GM18526 (cell line): ENCODE data around the gene MFSD12.

Experiments used
- POLR2A ChIP-seq: IDR thresholded peaks from 3 replicates; pipeline ENCODE4 v1.6.1; 2011; ENCODE audit not compliant: insufficient read length; ENCODE audit errors: extremely low read depth

MFSD12 gene

GRCh38 chr19:3557461-3558248, at the start of gene MFSD12:
Gene MFSD12 (minus strand): TSS chr19:3557586. CDS start chr19:3557403, 183 bp downstream.
- TF ChIP-seq POLR2A = peak; percentile 81

DNA sequence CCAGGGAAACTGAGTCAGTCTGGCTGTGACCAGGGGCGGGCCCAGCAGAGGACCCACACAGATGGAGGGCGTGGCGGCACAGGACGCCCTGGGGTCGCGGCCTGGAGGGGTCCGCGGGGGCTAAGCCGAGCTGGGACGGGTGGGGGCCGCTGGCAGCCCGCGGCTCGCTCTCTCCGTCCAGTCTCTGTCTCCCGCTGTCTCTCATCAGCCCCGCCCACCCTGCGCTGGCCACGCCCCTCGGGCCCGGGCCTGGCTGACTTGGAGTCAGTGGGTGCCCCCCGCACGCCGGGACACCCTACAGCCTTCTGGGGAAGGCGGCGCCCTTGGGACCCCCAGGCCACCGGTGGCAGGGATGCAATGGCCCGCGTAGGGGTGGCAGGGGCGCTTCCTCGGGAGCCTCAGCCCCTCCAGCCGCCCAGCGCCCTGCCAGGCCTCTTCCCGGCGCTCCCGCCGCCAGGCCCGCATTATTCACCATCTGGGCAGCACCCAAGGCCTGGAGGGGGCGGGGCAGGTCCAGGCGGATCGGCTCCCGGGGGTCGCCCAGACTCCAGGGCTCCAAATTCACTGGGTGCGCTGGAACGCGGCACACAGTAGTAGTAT, 49.4 kb upstream of the MFSD12 start, which contains the start of gene TBXA2R:
TBXA2R (minus strand) TSS at position 186 of the 600 bp plus-strand sequence. CDS start 6,241 bp downstream, outside the sequence.
- no peak for TF ChIP-seq POLR2A

DNA sequence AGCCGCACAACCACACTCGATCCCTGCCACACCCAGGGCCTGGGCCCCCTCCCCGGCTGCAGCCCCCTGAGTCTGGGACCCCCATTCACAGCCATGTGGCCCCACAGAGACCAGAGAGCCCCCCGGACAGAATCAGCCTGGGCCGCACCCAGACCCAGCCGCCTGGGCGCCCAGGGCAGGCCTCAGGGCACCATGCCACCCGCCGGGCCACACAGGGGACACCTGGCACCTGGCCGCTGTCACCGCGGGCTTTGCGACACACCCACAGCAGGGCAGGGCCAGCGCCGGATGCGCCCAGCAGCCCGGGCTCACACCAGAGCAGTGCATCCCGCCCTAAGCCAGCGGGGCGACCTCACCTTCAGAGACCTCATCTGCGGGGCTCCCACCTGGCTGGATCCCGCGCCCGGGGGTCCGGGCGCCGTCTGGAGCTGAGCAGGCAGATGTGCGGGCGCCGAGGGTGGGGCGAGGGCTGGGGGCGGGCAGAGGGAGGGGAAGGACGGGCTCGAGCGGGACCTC, 48.8 kb upstream of the MFSD12 start:
- no peak for TF ChIP-seq POLR2A

GRCh38 chr19:3605770-3606169, 48.4 kb upstream of the MFSD12 start:
- TF ChIP-seq POLR2A = no peak

DNA sequence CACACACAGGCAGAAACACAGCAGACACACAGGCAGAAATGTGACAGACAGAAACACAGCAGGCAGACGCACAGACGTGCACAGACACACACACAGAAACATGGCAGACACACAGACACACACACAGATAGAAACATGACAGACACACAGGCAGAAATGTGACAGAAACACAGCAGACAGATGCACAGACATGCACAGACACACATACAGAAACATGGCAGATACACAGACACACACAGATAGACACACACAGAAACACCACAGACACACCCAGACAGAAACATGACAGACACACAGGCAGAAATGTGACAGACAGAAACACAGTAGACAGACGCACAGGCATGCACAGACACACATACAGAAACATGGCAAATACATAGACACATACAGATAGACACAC, 48.0 kb upstream of the MFSD12 start:
- TF ChIP-seq POLR2A = no peak

DNA sequence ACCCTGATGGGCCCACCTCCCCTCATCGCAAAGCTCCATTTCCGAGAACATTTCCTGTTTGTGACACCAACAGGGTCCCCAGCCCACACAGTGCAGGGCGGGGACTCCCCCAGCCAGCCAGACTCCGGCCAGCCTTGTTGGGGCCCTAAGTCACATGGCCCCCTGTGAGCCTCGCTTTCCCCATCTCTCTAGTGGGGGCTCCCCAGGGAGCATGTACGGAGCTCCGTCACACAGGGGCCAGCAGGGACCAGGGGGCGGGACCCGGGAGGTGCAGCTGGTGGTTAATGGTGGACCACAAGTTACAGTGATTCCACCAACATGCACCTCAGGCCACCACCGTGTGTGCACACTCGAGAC, 47.6 kb upstream of the MFSD12 start:
- no peak for TF ChIP-seq POLR2A

- TF ChIP-seq POLR2A = no peak
Measured at GRCh38 chr19:3604227-3604986, 47.0 kb upstream of the MFSD12 start.

- TF ChIP-seq POLR2A = no peak
Measured at GRCh38 chr19:3603121-3603811, 45.9 kb upstream of the MFSD12 start.

DNA sequence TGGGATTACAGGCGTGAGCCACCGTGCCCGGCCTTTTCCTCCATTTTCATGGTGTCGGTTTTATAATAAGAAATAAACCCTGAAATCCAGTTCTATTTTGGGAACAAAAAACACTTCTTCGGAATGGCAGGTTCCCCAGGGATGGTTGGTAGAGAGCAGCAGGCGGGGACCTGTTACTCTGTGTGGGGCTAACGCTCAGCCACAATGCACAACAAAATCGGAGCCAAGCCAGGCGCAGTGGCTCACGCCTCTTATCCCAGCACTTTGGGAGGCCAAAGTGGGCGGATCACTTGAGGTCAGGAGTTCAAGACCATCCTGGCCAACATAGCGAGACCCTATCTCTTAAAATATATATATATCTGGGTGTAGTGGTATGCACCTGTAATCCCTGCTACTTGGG, 43.6 kb upstream of the MFSD12 start:
- no peak for TF ChIP-seq POLR2A

DNA sequence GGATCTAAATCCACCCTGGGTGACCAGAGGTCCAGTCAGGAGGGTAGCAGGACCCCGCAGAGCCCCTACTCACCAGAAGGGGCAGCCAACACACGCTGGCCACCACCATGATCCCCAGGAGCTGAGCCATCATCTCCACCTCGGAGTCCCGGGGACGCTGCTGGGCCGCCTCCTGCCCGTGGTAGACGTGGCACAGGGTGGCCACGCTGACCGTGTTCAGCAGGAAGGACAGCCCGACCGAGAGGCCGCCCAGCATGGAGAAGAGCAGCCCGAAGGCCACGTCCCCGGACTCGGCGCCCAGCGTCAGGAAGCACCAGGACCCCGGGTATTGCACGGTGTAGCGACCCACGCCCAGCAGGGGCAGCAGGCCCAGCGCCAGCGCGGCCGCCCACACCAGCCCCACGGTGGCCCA, 42.4 kb upstream of the MFSD12 start:
- no peak for TF ChIP-seq POLR2A

DNA sequence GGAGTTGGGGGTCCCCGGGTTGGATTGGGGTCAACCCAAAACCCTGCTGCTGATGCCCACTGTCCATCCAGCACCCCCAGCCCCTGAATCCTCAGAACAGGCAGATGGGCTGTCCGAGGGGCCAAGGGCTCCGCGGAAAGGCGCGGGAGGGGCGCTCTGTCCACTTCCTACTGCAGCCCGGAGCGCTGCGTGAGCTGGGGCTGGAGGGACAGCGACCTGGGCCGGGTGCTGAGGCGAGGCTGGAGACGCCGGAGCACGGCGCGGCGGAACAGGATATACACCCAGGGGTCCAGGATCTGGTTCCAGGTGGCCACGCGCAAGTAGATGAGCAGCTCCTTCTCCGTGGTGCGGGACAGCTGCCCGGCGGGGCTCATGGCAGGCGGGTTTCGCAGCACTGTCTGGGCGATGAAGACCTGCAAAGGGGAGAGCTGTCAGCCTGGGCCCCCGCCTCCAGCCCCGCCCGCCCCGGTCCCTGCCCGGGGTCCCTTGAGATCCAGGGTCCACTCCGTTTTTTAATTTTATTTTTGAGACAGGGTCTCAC, 38.2 kb upstream of the MFSD12 start:
- no peak for TF ChIP-seq POLR2A

- no peak for TF ChIP-seq POLR2A
Measured at GRCh38 chr19:3593156-3593555, 35.8 kb upstream of the MFSD12 start.

- no peak for TF ChIP-seq POLR2A
Measured at GRCh38 chr19:3591876-3592613, 34.7 kb upstream of the MFSD12 start.

GRCh38 chr19:3590991-3591659, 33.7 kb upstream of the MFSD12 start:
- no peak for TF ChIP-seq POLR2A
